GM18526 (cell line): Measurements from ENCODE around the gene CARD19.

ENCODE experiments used
- POLR2A ChIP-seq: IDR thresholded peaks from 3 replicates; pipeline ENCODE4 v1.6.1; 2011; ENCODE audit not compliant: insufficient read length; ENCODE audit errors: extremely low read depth

CARD19 gene

DNA sequence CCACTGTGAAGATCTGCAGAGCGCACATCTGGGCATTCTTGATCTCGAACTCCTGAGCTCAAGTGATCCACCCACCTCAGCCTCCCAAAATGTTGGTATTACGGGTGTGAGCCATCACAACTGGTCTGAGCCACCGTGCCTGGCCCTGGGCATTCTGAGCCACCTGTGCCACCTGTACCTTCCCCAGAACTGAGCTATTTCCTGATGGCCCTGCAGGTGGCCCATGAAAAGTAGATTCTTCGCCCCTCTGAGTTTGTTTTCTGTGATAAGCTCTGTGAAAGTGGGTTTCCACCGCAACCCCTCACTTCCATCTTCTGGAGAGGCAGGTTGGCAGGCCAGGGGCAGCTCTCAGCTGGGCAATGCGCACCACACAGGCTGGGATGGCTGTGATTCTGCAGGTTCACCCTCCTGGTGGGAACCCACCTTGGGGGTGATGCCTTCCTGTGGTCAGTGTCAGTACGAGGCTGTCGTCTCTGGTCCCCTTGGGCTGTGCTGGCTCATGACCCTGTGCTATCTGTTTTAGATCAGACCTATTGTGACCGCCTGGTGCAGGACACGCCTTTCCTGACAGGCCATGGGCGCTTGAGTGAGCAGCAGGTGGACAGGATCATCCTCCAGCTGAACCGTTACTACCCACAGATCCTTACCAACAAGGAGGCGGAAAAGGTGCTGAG lies 11.3 kb downstream of the CARD19 start:
- no peak for TF ChIP-seq POLR2A

GRCh38 chr9:93107825-93108161 lies 11.8 kb downstream of the CARD19 start:
- TF ChIP-seq POLR2A = no peak

DNA sequence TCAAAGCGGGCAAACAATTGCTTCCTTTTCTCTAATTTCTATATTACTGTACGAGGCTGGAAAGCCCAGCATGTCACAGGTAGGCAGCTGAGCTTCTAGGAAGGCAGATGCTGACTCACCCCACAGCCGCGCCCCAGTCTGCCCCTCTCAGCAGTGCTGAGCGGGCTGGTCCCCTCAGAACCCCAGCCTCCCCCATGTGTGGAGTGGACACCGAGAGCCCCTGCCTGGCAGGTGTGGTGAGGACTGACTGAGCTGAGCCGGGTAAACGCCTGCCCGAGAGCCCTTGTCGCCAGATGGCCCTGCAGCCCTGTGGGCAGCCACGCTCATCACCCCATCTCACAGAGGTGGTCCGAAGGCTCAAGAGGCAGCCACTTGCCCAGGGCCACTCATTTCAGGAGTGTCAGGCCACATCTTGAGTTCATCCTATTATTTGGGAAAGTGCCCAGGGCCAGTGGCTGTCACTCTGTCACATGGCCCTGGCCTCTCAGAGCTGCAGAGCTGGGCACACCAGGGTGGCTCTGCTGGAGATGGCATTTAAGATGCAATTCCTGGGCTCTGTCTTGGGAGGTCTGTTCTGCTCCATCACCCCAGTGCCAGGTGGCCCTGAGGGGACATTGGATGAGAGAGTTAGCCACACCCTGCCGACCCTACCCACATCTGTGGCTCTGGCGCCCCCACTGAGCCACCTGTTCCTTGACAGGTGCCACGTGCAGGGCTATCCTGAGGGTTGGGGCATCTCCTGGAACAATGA lies 12.4 kb downstream of the CARD19 start:
- no peak for TF ChIP-seq POLR2A

- no peak for TF ChIP-seq POLR2A
These were observed 14.4 kb downstream of the CARD19 start for GRCh38 chr9:93110311-93110855.

DNA sequence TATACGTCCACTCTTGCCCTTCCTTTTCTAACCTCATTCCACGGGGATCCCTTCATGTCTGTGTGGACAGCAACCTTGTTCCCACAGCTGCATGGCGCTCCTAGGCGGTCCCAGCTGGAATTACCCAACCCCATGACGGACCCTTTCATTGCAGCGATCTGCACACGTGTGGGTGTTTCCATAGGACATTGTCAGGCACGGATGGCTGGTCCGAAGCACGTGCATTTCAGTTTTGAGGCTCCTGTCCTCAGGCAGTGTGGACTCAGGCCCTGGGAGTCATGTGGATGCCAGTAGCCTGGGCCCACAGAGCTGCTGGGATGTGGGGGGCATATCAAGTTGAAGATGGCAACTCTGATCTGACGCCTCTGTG lies 15.0 kb downstream of the CARD19 start:
- TF ChIP-seq POLR2A = no peak

- TF ChIP-seq POLR2A = no peak
These were observed 15.5 kb downstream of the CARD19 start for GRCh38 chr9:93111371-93112115.

DNA sequence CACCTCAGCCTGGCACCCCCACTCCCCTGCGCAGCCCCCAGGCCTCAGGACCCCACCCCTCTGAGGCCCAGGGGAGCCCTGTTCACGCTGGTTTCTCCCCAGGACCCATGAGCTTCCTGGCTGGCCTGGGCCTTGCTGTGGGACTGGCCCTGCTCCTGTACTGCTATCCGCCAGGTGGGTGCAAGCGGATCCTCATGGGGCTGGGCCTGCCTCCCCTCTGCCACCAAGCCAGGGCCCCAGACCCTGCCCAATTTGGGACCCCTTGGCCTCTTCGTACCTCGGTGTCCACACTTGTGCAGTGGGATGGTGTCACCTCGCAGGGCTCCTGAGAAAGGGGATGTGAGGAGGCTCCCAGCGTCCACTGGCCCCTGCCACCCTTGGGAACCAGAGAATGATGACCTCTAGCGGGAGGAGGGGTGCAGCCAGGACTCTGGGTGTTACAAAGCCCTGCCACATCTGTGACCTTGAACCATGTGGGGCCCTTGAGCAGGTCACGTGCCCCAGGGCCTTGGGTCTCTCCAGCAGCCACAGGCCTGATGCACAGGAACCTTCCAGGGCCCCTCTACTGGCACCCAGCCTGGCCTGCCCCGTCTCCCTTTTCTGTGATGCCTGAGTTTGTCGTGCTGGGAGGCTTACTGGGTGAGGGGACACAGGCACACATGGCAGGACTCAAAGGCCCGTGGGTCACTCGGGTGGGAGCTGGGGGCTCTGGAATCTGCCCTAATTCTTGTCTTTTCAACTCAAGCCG lies 16.3 kb downstream of the CARD19 start:
- TF ChIP-seq POLR2A = no peak

DNA sequence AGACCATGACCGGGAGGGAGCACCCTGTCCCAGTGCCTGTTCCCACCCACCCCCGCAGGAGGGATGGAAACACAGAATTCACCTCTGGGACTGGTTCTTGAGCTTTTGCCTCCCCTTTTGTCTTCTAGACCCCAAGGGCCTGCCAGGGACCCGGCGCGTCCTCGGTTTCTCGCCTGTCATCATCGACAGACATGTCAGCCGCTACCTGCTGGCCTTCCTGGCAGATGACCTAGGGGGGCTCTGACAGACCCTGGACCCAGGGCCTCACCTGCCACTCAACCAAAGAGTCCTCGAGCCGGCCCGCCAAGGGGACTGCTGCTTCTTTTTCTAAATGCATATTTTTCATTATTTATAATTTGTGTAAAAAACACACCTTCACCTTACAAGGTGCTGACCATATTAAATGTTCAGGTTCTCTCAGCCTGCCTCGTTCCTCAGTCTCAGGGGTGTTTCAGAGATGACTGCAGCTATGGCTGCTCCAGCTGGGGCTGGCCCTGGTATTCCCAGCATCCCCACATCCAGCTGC lies 16.9 kb downstream of the CARD19 start:
- no peak for TF ChIP-seq POLR2A

- TF ChIP-seq POLR2A = no peak
These were observed 18.4 kb downstream of the CARD19 start for GRCh38 chr9:93114169-93114983.

GRCh38 chr9:93114984-93115335 lies 18.9 kb downstream of the CARD19 start:
- no peak for TF ChIP-seq POLR2A

DNA sequence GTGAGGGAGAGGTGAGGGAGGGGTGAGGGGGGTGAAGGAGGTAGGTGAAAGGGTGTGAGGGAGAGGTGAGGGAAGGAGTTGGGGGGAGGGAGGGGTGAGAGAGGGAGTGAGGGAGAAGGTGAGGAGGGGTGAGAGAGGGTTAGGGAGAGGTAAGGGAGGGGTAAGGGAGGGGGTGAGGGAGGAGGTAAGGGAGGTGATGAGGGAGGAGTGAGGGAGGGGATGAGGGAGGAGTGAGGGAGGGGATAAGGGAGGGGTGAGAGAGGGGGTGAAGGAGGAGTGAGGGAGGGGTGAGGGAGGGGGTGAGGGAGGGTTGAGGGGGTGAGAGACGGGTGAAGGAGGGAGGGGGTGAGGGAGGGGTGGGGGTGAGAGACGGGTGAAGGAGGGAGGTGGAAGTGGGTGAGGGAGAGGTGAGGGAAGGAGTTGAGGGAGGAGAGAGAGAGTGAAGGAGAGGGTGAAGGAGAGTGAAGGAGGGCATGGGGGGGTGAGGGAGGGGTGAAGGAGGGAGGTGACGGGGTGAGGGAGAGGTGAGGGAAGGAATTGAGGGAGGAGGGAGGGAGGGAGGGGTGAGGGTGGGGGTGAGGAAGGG lies 19.6 kb downstream of the CARD19 start:
- no peak for TF ChIP-seq POLR2A

GRCh38 chr9:93116072-93116961 lies 20.3 kb downstream of the CARD19 start:
- TF ChIP-seq POLR2A = no peak
